Measurements from ENCODE around the gene NKD2.
"Not testable (repeated sequence)": the region's sequence is repeated elsewhere in the genome, so short reads cannot be mapped to it uniquely, and the experiment has no call there.

The NKD2 gene

DNA sequence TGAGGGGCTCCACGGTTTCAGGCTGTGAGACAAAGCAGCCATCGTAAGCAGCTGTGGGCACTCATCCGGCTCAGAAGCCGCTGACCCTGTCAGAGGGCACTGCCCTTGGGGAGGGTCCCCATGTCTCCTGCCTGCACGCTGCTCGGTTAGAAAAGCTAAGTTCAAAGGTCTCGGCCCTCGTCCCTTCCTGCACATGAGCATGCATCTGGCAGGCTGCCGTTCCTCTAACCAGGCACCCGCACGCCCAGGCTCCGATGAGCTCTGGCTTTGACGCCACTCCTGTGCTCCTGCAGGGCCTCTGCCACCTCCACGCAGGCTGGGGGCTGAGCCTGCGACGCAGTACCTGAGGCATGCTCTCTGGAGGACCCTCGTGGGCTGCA is 51.3 kb downstream of the NKD2 start:
- no peak for DNase-seq

GRCh38 chr5:1060535-1060981 is 52.0 kb downstream of the NKD2 start:
- DNase-seq: no peak

GRCh38 chr5:1061292-1061691 is 52.7 kb downstream of the NKD2 start:
- not testable (repeated sequence) for DNase-seq

- no peak for DNase-seq
Measured at GRCh38 chr5:1061916-1062315, 53.3 kb downstream of the NKD2 start.

- DNase-seq: no peak
Measured at GRCh38 chr5:1062761-1063568, 54.4 kb downstream of the NKD2 start.

- DNase-seq: no peak
Measured at GRCh38 chr5:1063661-1064382, 55.2 kb downstream of the NKD2 start.

DNA sequence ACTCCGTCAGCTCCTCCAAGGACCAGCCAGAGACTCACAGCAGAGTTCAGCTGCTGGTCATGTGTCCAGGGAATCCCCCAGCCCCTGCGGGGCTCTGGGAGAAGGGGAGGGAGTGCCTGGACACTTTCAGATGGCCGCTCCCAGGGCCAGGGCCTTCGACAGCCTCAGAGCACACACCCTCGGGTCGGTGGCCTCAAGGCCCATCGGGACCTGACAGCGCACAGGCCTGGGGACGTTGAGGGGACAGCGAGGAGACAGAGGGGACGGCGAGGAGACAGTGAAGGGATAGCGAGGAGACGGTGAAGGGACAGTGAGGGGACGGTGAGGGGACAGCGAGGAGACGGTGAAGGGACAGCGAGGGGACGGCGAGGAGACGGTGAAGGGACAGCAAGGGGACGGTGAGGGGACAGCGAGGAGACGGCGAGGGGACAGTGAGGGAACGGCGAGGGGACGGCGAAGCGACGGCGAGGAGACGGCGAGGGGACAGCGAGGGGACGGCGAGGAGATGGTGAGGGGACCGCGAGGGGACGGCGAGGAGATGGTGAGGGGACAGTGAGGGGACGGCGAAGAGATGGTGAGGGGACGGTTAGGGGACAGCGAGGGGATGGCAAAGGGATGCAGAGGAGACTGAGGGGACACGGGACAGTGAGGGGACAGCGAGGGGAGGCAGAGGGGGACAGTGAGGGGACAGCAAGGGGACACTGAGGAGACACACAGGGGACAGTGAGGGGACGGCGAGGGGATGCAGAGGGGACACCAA is 56.0 kb downstream of the NKD2 start:
- DNase-seq: no peak

GRCh38 chr5:1065143-1065750 is 56.6 kb downstream of the NKD2 start:
- DNase-seq: no peak

GRCh38 chr5:1065891-1066650 is 57.5 kb downstream of the NKD2 start:
- DNase-seq: no peak

GRCh38 chr5:1066676-1067075 is 58.1 kb downstream of the NKD2 start:
- DNase-seq: no peak

GRCh38 chr5:1067141-1068121 is 58.8 kb downstream of the NKD2 start:
- DNase-seq: no peak

GRCh38 chr5:1068204-1068894 is 59.7 kb downstream of the NKD2 start:
- DNase-seq: no peak

GRCh38 chr5:1068895-1069719 is 60.5 kb downstream of the NKD2 start:
- no peak for DNase-seq

GRCh38 chr5:1069720-1070088 is 61.1 kb downstream of the NKD2 start:
- DNase-seq: no peak

- DNase-seq: no peak
Measured at GRCh38 chr5:1073239-1074102, 64.9 kb downstream of the NKD2 start.

DNA sequence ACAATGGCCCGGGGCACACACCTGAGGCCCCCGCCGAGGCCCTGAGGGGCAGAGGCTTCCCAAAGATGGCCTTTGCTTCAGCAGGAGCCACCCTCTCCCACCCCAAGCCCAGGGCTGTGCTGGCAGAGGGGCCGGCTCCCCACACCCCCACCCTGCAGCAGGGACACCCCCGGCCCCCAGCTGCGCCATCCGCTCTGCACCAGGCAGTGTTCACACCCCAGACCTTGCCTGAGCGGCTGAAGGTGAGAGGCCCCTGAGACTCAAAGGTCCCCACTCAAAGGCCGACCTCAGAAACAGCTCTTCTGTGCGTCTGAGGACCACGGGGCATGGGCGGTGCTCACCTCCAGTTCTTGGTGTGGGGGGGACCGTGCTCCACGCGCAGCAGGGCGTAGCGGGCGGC is 65.6 kb downstream of the NKD2 start:
- no peak for DNase-seq

- no peak for DNase-seq
Measured at GRCh38 chr5:1074816-1075554, 66.4 kb downstream of the NKD2 start.

DNA sequence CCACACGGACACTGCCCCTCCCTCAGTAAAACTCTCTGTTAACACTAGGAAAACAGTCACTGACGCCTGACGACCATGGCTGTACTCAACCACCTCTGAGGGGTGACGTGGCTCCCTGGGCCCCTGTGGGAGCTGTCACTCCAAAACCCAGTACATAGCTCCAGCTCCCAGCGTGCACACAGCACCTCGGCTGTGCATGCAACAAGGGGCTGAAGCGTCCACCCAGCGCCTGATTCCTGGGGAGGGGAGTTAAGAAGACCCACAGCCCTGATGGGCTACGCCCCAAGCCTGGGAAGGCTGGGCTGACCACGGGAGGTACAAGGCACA is 66.9 kb downstream of the NKD2 start:
- no peak for DNase-seq

Measured in CD4-positive, alpha-beta T cell treated with Interleukin-1 beta for 1 hour (primary cell).